Kidney tubule cell (primary cell): ENCODE results near the gene NATD1.

ENCODE experiments used
- DNase-seq: peaks from one replicate; pipeline ENCODE4 v3.0.0-alpha.2; 2018; ENCODE audit warnings: low spot score

Gene NATD1

GRCh38 chr17:21217346-21217745, 35.9 kb downstream of the NATD1 start:
- DNase-seq, result no peak

GRCh38 chr17:21215935-21216334, 37.3 kb downstream of the NATD1 start:
- DNase-seq, result peak; percentile 44

DNA sequence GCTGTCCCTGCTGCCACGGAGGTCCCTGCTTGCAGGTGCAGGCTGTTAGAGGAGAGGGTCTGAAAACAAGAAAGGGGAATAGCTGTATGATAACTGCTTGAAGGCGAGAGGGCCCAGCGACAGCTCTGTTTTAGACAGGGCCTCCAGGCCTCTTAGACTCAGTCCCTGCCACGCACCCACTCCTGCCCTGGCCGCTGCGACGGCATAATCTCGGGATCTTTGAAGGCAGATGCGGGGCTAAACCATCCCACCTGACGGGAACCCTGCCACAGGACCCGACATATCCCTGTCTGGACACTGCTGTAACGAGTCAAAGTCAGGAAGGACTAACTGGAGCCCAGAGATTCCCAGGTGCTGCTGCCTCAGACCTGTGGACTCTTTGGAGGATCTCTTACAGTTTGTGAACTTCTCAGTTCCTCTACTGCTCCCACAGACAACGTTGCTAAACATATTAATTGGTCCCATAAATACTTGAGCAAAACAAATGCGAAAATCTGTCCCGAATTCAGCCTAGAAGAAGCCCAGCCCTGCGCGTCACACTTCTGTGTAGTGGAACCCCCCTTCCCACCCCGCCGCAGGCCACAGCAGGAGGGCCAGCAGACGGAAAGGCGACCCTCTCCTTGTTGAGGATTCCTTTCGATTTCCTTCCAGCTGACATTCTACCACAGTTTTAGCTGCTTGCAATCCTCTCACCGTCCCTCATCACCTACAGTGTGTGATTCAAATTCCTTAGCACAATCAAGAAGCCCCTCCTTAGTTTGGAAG, 38.3 kb downstream of the NATD1 start:
- no peak for DNase-seq

DNA sequence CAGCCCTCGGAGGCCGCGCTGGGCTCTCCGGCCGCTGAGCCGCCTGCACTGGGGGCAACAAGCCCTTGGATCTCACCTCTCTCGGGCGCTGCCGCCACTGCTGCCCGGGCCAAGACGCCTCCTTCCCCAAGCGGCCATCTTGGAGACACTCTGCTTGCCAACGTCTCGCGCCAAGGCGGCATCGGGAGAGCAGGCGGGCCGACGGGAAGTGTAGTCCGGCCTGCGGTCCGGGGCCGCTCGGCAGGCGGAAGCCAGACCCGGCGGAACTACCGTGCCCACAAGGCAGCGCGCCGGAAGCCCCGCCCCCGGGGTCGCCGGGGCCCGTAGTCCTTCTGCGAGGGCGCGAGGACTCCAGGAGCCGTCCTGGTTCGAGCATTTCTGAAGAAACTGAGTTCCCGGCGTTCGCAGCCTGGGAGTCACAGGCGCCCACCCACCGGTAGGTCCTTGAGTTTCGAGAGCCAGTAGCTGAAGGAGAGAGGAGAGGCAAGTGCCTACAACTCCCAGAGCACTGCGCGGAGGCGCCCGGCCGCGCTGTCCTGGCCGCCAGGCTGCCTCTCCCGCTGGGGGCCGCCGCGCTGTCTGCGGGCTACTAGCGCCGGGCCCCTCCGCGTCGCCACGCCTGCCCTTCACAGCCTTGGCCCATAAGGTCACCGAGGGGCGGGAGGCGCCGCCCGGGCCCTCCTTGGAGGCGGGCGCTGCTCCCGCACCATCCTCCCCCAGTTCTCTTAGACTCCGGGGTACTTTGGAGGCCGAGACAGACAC, 39.0 kb downstream of the NATD1 start, which contains the start of gene TMEM11:
TSS of gene TMEM11 (minus strand) at position 147 of the 762 bp plus-strand sequence. CDS start at position 138, 9 bp downstream.
- peak; percentile 96 for DNase-seq

DNA sequence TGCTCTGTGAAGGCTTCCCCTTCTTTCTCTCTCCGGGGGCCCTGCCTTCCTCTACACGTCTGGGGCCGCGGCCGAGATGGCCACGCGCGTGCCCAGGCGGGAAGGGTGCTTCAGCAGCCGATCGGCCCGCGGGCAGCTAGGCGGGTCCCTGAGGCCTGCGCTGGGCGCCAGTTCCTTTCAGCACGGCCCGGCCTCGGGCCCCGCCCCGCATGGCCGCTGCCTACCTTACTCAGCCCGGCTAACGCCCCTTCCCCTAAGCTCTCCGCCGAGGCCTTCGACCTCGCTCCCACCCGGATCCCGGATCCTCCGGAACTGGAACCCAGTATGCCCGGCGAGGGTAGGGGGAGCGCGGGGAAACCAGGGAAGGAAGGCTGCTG, 39.6 kb downstream of the NATD1 start:
- peak; percentile 42 for DNase-seq

DNA sequence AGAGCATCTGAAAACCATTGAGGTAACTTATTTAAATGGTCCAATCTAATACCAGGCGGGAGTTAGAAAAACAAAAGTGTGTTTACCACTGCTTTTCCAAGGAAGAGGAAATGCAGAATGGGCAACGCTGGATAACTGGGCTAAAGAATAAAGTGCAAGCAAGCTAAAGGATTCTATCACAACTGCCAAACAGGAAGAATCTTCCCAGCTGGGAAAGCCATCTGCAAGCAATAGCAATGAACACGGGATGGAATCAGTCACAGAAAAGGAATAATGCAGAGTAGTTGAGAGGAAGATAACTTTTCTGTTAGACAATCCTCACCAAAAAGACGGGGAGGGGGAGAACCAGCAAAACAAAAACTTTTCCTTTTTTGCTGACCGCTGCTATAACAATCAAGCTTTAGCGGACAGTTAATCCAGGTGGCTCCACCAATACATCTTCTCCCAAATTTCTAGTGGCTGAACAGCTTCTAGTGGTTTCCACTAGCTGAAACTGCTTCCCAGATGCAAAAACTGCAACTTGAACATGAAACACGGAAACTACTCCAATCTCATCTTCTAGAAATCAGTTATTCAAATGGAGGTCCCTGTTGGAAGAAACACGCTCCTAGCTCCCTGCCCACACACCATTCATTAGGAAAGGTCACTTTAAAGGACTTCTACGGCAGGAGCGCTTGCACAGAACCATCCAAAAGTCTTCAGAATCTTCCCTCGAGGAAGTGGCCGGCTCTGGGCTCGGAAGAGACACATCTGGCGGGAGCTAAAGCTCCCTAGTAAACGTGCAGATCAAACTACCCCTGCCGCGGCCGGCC, 40.2 kb downstream of the NATD1 start:
- no peak for DNase-seq

- DNase-seq, result peak; percentile 51
Observed at GRCh38 chr17:21211825-21212479, 41.3 kb downstream of the NATD1 start.

DNA sequence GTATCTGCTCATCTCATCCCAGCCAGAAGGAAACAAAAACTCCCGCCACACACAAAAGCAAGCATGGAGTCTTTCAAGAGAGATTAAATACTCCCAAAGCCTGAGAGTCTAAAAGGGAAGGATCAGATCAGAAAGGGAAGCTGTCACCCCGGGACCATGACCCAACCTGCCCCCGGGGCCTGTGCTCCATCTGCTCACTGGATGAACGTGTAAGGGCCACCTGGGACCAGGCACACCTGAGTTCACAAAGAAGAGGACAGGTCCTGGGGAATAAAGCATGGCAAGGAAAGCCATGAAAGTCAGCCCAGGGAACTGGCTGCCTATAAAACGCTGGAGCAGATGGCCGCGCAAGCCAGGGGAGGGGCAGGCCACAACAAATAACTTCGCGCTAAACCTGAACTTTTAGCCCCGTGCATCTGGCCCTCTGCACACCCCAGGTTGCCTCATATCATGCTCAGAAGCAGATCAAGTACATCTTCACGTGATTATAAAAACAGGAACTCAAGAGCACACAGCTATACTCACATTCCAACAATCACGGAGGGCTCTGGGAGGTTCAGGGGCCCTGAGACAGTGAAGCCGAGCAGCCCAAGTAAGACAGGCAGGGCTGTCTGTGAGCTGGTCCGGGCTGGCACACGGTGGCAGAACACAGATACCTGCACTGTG, 42.7 kb downstream of the NATD1 start:
- DNase-seq, result no peak

DNA sequence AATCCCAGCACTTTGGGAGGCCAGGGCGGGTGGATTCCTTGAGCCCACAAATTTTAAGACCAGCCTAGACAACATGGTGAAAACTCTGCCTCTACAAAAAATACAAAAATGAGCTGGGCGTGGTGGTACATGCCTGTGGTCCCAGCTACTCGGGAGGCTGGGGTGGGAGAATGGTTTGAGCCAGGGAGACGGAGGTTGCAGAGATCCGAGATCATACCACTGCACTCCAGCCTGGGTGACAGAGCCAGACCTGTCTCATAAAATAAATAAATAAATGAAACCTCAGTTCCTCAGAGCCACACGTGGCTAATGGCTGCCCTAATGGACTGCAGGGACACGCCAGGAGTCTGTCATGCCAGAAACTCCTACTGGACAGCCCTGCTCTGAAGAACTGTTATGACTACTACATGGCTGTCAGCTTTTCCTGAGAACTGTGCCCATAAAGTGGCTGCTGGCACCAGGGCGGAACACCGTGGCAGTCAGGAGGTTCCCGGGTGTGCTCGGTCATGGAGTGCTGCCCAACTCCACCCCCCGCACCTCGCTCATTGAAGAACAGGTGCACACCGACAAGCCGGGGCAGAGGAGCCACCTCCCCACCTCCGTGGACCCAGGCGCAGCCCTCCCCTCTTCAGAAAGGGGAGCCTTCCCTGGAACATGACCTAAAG, 43.6 kb downstream of the NATD1 start:
- peak; percentile 71 for DNase-seq

DNA sequence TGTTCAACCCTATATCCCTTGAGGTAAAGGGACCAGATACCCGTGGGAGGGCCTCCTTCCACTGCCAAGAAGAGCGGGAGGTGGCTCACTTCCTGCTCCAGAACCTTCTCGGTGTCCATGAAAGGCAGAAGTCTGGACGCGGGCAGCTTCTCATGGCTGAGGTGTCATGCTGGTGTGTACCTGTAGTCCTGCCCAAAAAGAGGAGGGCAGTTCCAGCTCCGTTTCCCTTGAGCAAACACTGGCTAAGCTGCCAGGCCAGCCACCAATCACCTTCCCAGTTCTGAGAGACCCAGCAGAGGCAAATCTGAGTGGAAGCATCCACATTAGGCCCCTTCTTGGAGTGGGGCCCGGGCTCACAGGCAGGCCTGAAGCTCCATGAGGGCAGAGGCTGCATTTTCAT, 44.9 kb downstream of the NATD1 start:
- no peak for DNase-seq

GRCh38 chr17:21204935-21205334, 48.3 kb downstream of the NATD1 start:
- DNase-seq, result no peak

DNA sequence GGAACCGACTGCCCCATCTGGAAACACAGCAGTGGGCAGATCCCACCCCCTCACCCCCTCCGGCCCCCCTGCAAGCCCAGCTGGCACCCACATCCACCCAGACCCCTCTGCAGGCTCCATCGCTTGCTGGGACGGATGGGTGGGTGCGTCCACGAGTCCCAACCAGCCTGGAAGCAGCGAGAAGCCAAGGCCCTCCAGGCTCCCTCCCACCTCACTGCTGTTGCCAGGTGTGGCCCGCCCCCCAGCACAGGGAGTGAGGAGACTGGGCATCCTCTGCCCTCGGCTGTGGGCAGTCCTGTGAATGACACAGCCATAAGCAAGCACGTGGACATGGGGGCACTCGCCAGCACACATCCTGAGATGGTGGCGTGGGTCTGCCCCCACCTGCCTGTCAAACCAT, 50.7 kb downstream of the NATD1 start:
- DNase-seq, result no peak

DNA sequence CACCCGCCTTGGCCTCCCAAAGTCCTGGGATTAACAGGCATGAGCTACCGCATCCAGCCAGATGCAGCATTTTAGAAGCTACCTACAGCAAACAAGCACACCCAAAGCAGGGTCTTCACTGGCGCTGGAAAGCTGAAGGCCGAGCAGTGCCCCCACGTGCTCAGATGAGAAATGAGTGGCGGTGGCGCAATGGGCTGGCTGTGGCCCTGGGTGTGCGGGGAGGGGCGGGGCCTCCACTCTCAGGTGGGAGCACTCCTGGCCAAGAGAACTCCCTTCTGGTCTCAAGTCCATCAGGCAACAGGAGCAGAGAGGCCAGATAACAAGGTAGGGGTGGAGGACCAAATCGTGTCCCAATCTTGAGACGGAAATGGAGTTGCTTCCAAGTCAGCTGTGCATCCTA, 51.3 kb downstream of the NATD1 start:
- DNase-seq, result no peak

DNA sequence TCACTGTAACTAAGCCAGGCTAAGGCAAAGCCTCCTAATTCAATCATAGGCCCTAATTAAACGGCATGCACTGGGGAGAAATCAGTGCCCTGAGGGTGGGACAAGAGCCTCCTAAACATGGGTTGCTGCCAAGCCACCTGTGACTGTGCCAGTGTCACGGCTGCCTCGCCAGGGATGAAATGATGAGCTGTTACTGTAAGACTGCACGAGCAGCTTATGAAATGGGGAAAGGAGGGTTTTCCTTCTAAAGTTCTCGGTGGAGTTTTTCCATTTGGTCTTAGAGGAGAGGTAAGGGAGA, 52.0 kb downstream of the NATD1 start:
- peak; percentile 14 for DNase-seq

- DNase-seq, result no peak
Observed at GRCh38 chr17:21200590-21201297, 52.5 kb downstream of the NATD1 start.

- no peak for DNase-seq
Observed at GRCh38 chr17:21199856-21200255, 53.4 kb downstream of the NATD1 start.

GRCh38 chr17:21199311-21199710, 53.9 kb downstream of the NATD1 start:
- DNase-seq, result no peak

DNA sequence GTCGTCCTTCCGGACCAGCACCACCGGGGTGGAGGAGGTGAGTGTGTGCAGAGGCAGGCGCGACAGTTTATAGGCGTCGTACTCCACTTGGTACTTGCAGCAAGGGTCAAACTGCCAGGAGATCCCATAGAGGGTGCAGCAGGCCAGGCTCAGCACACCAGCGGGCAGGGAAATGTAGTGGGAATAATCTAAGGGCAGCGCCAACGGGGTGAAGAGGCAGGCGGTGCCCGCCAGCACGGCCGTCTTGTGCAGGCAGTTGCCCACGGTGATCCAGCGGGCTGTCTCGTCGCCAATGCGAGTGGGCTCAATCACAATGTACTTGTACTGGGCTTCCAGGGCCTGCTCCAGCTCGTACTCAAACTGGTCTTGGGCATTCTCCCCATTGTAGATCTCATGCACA, 54.8 kb downstream of the NATD1 start:
- DNase-seq, result no peak

DNA sequence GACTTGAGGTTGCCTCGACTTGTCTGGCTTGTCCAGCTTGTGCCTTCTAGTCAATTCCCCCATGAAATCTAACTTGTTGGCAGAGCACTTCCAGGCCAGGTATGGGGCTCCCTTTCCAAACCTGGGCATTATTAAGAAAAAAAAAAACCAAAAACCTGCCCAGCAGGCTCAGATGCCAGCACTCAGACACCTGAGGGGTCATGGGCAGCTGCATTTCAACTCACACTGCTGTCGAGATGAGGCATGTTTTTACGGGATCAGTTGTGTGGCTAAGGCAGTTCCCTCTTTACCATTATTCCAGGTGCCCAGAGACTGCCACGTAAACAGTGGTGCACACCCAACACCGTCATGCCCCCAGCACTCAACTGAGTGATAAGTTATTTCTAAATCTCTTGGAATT, 57.1 kb downstream of the NATD1 start:
- DNase-seq, result no peak

GRCh38 chr17:21194703-21195102, 58.5 kb downstream of the NATD1 start:
- no peak for DNase-seq

- no peak for DNase-seq
Observed at GRCh38 chr17:21194226-21194625, 59.0 kb downstream of the NATD1 start.
